Brain microvascular endothelial cell (primary cell): ENCODE measurements around the gene ALKBH5.

Experiments used
- DNase-seq: peaks from one replicate; pipeline ENCODE4 v3.0.0-alpha.2; 2020
- H3K27ac ChIP-seq: fragments of 250-450 bp; sonication (Bioruptor Pico); 2 replicates; pipeline ENCODE4 v1.5.1; 2020; ENCODE audit warnings: mild to moderate bottlenecking, moderate library complexity
- H3K27me3 ChIP-seq: fragments of 250-450 bp; sonication (Bioruptor Pico); replicated peaks from 2 replicates; pipeline ENCODE4 v1.5.1; 2020; ENCODE audit warnings: mild to moderate bottlenecking
- H3K36me3 ChIP-seq: fragments of 250-450 bp; sonication (Bioruptor Pico); replicated peaks from 2 replicates; pipeline ENCODE4 v1.5.1; 2020; ENCODE audit warnings: mild to moderate bottlenecking
- H3K4me3 ChIP-seq: 2 replicates; pipeline ENCODE4 v1.5.1; 2011; ENCODE audit warnings: low read depth, mild to moderate bottlenecking, control low read depth, low read length, moderate library complexity
- in situ Hi-C: cut with HindIII; loops from 2 replicates; pipeline ENCODE4 v1.10.0; 2017; ENCODE audit warnings: low sequenced_read_pairs, low pct_ligation_motif_present
- TF ChIP-seq, protein P1 (sequence below): IDR thresholded peaks from 2 replicates; pipeline ENCODE4 v1.5.1; 2011; ENCODE audit warnings: low read depth, mild to moderate bottlenecking, moderate library complexity, low read length, control low read depth, inconsistent platforms; ENCODE audit errors: missing control alignments

The ALKBH5 gene

DNA sequence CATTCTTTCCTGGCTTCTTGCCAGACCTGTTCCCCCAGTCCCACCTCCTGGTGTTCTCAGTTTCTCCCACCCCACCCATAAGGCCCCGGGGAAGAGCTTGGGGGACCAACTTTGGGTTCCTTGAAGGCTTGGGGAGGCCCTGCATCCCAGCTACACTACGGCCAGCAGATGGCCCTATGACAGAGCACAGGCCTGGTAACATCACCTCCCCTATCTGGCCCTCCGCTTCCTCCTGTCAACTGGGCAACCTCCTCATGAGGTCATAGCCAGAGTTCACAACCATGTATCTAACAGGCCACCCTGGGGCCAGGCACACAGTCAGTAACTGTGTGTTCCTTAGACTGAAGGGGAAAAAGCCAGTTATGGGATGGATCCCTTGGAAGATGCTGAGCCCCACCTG lies 43.7 kb upstream of the ALKBH5 start:
- TF ChIP-seq, protein P1, sequence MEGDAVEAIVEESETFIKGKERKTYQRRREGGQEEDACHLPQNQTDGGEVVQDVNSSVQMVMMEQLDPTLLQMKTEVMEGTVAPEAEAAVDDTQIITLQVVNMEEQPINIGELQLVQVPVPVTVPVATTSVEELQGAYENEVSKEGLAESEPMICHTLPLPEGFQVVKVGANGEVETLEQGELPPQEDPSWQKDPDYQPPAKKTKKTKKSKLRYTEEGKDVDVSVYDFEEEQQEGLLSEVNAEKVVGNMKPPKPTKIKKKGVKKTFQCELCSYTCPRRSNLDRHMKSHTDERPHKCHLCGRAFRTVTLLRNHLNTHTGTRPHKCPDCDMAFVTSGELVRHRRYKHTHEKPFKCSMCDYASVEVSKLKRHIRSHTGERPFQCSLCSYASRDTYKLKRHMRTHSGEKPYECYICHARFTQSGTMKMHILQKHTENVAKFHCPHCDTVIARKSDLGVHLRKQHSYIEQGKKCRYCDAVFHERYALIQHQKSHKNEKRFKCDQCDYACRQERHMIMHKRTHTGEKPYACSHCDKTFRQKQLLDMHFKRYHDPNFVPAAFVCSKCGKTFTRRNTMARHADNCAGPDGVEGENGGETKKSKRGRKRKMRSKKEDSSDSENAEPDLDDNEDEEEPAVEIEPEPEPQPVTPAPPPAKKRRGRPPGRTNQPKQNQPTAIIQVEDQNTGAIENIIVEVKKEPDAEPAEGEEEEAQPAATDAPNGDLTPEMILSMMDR, result peak; percentile 57
- Histone ChIP-seq H3K27ac (no peak overlapping the region), H3K27me3 (no peaks in the 10 kb centered on the region), H3K4me3 (no peak overlapping the region), H3K36me3 (no peaks in the 10 kb centered on the region)
- in situ Hi-C loops, result no loop called here
- DNase-seq, result no peak

DNA sequence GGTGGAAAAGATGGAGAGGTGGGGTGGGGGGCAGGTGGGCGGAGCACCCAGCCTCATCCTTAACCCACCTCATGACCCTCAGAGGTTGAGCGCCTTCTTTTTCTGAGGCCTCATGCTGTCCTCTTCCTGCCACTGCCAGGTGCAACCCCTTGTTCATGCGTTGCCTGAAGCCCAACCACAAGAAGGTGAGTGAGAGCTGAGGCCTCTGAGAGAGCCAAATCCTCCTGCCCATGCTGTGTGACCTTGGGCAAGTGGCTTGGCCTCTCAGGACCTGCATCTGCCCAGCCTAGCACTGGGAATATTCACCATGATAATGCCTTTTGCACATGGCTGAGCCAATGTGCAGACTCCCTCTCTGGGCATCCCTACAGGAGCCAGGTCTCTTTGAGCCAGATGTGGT lies 43.0 kb upstream of the ALKBH5 start:
- no peak overlapping the region for H3K27ac ChIP-seq
- H3K36me3 ChIP-seq, result no peaks in the 10 kb centered on the region
- in situ Hi-C loops, result no loop called here
- no peak for DNase-seq
- H3K27me3 ChIP-seq, result no peaks in the 10 kb centered on the region
- H3K4me3 ChIP-seq, result no peak overlapping the region
- TF ChIP-seq, protein P1, result no peak

DNA sequence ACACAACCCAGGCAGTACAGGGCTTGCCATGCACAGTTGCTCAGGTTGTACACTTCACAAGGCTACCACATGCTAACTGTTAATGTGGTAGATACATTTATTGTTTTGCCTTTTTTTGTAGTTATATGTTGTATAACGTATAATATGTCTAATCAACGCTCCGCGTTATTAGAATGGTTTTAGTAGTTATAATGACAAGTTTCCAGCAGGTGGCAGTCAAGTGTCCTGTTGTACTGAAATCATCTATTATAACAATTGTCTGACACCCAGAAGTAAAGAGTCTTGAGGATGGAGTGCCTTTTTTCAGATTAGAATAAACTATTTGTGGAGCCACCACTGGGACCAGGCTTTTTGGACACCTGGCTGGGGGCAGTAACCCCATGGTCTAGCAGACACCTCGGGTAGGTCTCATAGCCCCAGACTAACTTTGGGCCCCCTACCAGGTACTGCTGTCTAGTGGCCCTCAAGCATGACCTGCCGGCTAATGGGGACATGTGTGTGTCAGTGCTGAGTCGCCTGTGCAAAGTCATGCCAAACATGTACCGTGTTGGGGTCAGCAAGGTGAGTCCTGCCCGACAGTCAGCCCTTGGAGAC lies 42.3 kb upstream of the ALKBH5 start:
- DNase-seq, result peak; percentile 53
- Histone ChIP-seq H3K4me3 (no peak overlapping the region), H3K36me3 (no peaks in the 10 kb centered on the region), H3K27me3 (no peaks in the 10 kb centered on the region), H3K27ac (no peak overlapping the region)
- TF ChIP-seq, protein P1, result peak; percentile 49
- in situ Hi-C loops, result no loop called here

DNA sequence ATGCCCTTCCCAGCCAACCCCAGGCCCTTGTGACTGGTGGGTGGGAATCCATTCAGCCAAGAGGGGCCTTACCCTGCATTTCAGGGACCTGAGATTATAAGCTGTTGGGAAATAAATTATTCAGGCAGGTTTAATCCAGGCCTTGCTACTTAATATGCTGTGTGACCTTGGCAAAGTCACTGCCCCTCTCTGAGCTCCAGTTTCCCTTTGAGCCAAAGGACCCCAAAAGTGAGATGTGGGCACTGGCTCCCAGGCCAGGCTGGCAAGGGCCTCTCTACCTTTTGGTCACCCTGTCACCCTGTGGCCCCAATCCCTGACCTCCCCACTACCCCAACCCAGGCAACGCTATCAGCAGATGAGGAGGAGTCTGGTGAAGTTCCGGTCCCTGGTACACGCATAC lies 41.2 kb upstream of the ALKBH5 start:
- in situ Hi-C loops, result no loop called here
- no peak for DNase-seq
- no peaks in the 10 kb centered on the region for H3K36me3 ChIP-seq
- no peak overlapping the region for H3K27ac ChIP-seq
- no peaks in the 10 kb centered on the region for H3K27me3 ChIP-seq
- H3K4me3 ChIP-seq, result no peak overlapping the region
- TF ChIP-seq, protein P1, result no peak

DNA sequence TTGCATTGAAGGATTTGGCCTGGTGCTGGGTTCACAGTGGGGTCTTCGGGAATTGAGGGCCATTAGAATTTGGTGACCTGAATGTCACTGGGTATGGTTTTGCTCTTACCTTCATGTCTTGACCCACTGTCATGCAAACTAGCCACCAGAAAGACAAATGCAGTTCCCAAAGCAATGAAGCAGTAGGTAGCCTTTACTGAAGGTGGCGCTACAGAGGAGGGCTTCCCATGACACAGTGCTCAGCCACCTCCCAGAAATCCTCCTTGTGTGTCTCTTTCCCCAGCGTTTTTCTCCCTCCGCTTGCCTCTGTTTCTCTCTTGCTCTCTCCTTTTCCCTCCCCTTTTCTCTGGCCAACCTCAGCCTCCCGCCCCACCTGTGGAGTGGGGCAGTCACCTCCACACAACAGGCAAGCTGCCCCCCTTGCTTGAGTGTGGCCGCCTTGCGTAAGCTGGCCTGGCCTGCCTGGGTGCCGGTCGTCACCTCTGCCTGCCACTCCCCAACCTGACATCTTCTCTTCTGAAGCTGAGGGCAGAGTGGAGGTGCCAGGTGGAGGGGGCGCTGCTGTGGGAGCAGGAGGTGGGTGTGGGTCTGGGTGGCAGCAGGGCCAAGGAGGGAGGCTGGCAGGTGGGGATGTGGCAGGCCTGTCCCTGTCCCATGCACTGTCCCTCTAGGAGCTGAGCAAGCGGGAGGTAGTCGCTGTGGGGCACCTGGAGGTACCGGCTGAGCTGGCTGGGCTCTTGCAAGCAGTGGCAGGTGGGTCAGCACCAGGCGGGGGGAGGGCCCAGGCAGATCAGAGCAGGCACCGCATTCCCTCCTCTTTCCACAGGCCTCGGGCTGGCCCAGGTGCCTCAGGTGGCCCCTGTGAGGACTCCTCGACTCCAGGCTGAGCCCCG lies 40.3 kb upstream of the ALKBH5 start:
- in situ Hi-C loops, result no loop called here
- TF ChIP-seq, protein P1, result peak; percentile 69
- Histone ChIP-seq H3K27me3 (no peaks in the 10 kb centered on the region), H3K27ac (no peak overlapping the region), H3K4me3 (no peak overlapping the region), H3K36me3 (no peaks in the 10 kb centered on the region)
- DNase-seq, result no peak
